Measurements from ENCODE around the gene GLP1R.
A peak's percentile ranks its signal among the peaks of the same experiment; 100 is the strongest.

The GLP1R gene

GRCh38 chr6:39047434-39048327 is 900 bp upstream of the GLP1R start:
- DNase-seq: no peak

GRCh38 chr6:39049575-39050283 is 1.1 kb downstream of the GLP1R start:
- no peak for DNase-seq

- DNase-seq: no peak
These were observed 2.0 kb downstream of the GLP1R start for GRCh38 chr6:39050453-39051112.

GRCh38 chr6:39051399-39052122 is 3.0 kb downstream of the GLP1R start:
- no peak for DNase-seq

GRCh38 chr6:39053016-39053624 is 4.5 kb downstream of the GLP1R start:
- no peak for DNase-seq

- no peak for DNase-seq
These were observed 5.4 kb downstream of the GLP1R start for GRCh38 chr6:39053854-39054576.

- DNase-seq: no peak
These were observed 6.1 kb downstream of the GLP1R start for GRCh38 chr6:39054577-39055142.

- no peak for DNase-seq
These were observed 7.1 kb downstream of the GLP1R start for GRCh38 chr6:39055661-39056060.

- no peak for DNase-seq
These were observed 7.6 kb downstream of the GLP1R start for GRCh38 chr6:39056191-39056590.

GRCh38 chr6:39056681-39057080 is 8.1 kb downstream of the GLP1R start:
- DNase-seq: no peak

- no peak for DNase-seq
These were observed 8.9 kb downstream of the GLP1R start for GRCh38 chr6:39057251-39058155.

GRCh38 chr6:39058471-39059147 is 10.0 kb downstream of the GLP1R start:
- no peak for DNase-seq

GRCh38 chr6:39059496-39060310 is 11.1 kb downstream of the GLP1R start:
- peak; percentile 77 for DNase-seq

- DNase-seq: no peak
These were observed 12.0 kb downstream of the GLP1R start for GRCh38 chr6:39060467-39061160.

- DNase-seq: peak; percentile 9
These were observed 12.6 kb downstream of the GLP1R start for GRCh38 chr6:39061182-39061581.

- no peak for DNase-seq
These were observed 13.0 kb downstream of the GLP1R start for GRCh38 chr6:39061588-39061987.

- DNase-seq: peak; percentile 67
These were observed 13.6 kb downstream of the GLP1R start for GRCh38 chr6:39062014-39062740.
